HG02973 (cell line): ENCODE data around the gene CABP7.
"Not testable (repeated sequence)": the region's sequence is repeated elsewhere in the genome, so short reads cannot be mapped to it uniquely, and the experiment has no call there.

ENCODE experiments used
- ATAC-seq: cut with Tn5 transposase; IDR thresholded peaks from one replicate; pipeline ENCODE4 v1.9.1; 2021; ENCODE audit warnings: moderate library complexity; ENCODE audit not compliant: unreplicated experiment

The CABP7 gene

GRCh38 chr22:29747832-29748231 lies 28.0 kb downstream of the CABP7 start:
- ATAC-seq = no peak

GRCh38 chr22:29748248-29748893 lies 28.6 kb downstream of the CABP7 start:
- no peak for ATAC-seq

- ATAC-seq = no peak
Measured at GRCh38 chr22:29750029-29750428, 30.2 kb downstream of the CABP7 start.

- ATAC-seq = no peak
Measured at GRCh38 chr22:29750559-29751538, 31.0 kb downstream of the CABP7 start.

GRCh38 chr22:29751669-29752068 lies 31.9 kb downstream of the CABP7 start:
- ATAC-seq = no peak

- ATAC-seq = no peak
Measured at GRCh38 chr22:29753808-29754657, 34.2 kb downstream of the CABP7 start.

- ATAC-seq = not testable (repeated sequence)
Measured at GRCh38 chr22:29754658-29755395, 35.0 kb downstream of the CABP7 start.

- no peak for ATAC-seq
Measured at GRCh38 chr22:29755889-29756288, 36.1 kb downstream of the CABP7 start.

- no peak for ATAC-seq
Measured at GRCh38 chr22:29756341-29756740, 36.5 kb downstream of the CABP7 start.

GRCh38 chr22:29757096-29757495 lies 37.3 kb downstream of the CABP7 start:
- no peak for ATAC-seq

GRCh38 chr22:29758068-29758622 lies 38.3 kb downstream of the CABP7 start:
- no peak for ATAC-seq

- no peak for ATAC-seq
Measured at GRCh38 chr22:29758959-29759358, 39.2 kb downstream of the CABP7 start.

- ATAC-seq = no peak
Measured at GRCh38 chr22:29762263-29762662, 42.5 kb downstream of the CABP7 start.

GRCh38 chr22:29765905-29766631 lies 46.3 kb downstream of the CABP7 start:
- peak; percentile 22 for ATAC-seq

GRCh38 chr22:29766632-29767170 lies 46.9 kb downstream of the CABP7 start, which contains the start of gene ZMAT5:
Gene ZMAT5 (minus strand): TSS chr22:29767007. CDS start chr22:29748544, 18,463 bp downstream.
- ATAC-seq = peak; percentile 77

GRCh38 chr22:29767171-29768051 lies 47.6 kb downstream of the CABP7 start, which contains the start of gene UQCR10:
Gene UQCR10 (plus strand): TSS chr22:29767369. CDS start chr22:29767399, 30 bp downstream.
- peak; percentile 58 for ATAC-seq

GRCh38 chr22:29768052-29768693 lies 48.4 kb downstream of the CABP7 start:
- ATAC-seq = no peak
